ENCODE measurements around the gene ZNF699. TPM values are rescaled to one million over a fixed set of nuclear protein-coding genes. Genes with fewer than 3 reads are reported as not detected.

Gene ZNF699
- total RNA-seq, 1 experiment from 2014 or later: 4.2 TPM

DNA sequence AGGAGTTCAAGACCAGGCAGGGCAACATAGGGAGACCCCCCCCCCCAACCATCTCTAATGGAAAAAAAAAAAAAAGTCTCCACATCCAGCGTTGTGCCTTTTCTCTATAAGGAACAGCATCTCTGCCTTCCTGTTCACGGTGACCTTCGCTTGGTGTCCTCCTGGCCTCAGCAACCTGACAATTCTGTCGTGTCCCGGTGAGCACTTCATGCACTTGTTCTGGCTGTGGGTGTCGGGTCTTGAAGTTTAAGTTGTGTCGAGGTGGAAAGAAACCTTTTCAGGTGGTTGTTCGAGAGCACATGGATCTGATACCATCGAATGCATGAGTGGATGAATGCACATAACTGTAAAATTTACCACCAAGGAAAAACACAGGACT, 14.9 kb upstream of the ZNF699 start:
- Mint-ChIP-seq H3K4me3 (peak overlapping the region; percentile 84 to 88), H3K36me3 (ENCODE audit: insufficient read depth in 1 of 3, low read depth in 3 of 3) (peaks cover 52 to 59% (median 58%) of the 10 kb centered on the region in 3 experiments), H3K4me1 (peaks cover 5 to 10% of the 10 kb centered on the region in 2 experiments; a peak in 3 of 4 replicates), H3K9me3 (peaks cover 68 to 74% of the 10 kb centered on the region in 2 experiments), H3K27ac (peak overlapping the region; percentile 70 to 87 (median 73); a peak in 4 of 7 replicates), H3K27me3 (ENCODE audit: low read depth) (peaks cover 2% of the 10 kb centered on the region; the same call in 1 of the 2 replicates)
- Histone ChIP-seq H3K4me2 (ENCODE audit: insufficient read depth, insufficient read length, low read length) (peak overlapping the region; percentile 83), H4K8ac (replicated peaks; ENCODE audit: insufficient read length, low read depth, low read length) (no peak overlapping the region), H3K9me3 (ENCODE audit: control insufficient read depth, low read depth, low read length) (peaks cover 2% of the 10 kb centered on the region), H3K23me2 (ENCODE audit: insufficient read length, low read depth, low read length, poor library complexity, severe bottlenecking) (peaks cover 3% of the 10 kb centered on the region), H3K9ac (ENCODE audit: extremely low read depth, insufficient read length, low read length) (peak overlapping the region; percentile 64), H3K79me2 (ENCODE audit: insufficient read depth, low read length) (no peaks in the 10 kb centered on the region; the same call in 1 of the 2 replicates), H3K23ac (ENCODE audit: insufficient read length, low read depth, low read length) (no peak overlapping the region), H3K79me1 (ENCODE audit: insufficient read depth, low read depth, low read length, poor library complexity, severe bottlenecking) (peaks cover 4% of the 10 kb centered on the region), H2BK20ac (ENCODE audit: low read depth, low read length, poor library complexity, severe bottlenecking) (no peak overlapping the region), H3K56ac (ENCODE audit: insufficient read length, low read depth, low read length) (no peak overlapping the region), H4K5ac (ENCODE audit: insufficient read length, low read depth, low read length) (no peak overlapping the region), H2BK120ac (ENCODE audit: low read depth, low read length, poor library complexity, severe bottlenecking) (no peak overlapping the region), H3K4ac (ENCODE audit: low read depth, low read length) (no peak overlapping the region), H3T11ph (ENCODE audit: low read length) (no peak overlapping the region), H2AK5ac (ENCODE audit: insufficient read length, low read length) (no peak overlapping the region), H3K18ac (ENCODE audit: insufficient read length, low read depth, low read length) (no peak overlapping the region), H3K14ac (ENCODE audit: insufficient read depth, low read length) (no peak overlapping the region), H2AFZ (ENCODE audit: low read length) (no peak overlapping the region), H3K27me3 (ENCODE audit: insufficient read depth, low read length) (no peaks in the 10 kb centered on the region), H4K91ac (ENCODE audit: insufficient read length, low read depth, low read length) (no peak overlapping the region), H2BK12ac (ENCODE audit: insufficient read length, low read depth, low read length) (no peak overlapping the region), H2BK5ac (ENCODE audit: insufficient read length, low read length) (no peak overlapping the region), H3K4me1 (ENCODE audit: insufficient read depth, low read length) (no peaks in the 10 kb centered on the region), H4K20me1 (ENCODE audit: control insufficient read depth, insufficient read depth, insufficient read length) (no peaks in the 10 kb centered on the region), H2BK15ac (ENCODE audit: low read depth, low read length) (no peak overlapping the region), H3K27ac (ENCODE audit: insufficient read length, low read depth, low read length) (no peak overlapping the region)
- WGBS (ENCODE audit: extremely low coverage, insufficient read length, low lambda C conversion rate): no CpG with 5 or more reads among the region's 9 CpGs
- no peak for DNase-seq
- TF ChIP-seq CTCF (conservative IDR thresholded peaks at IDR 0.05): no peak
